Prostate gland (tissue), 2 donors: ENCODE measurements around the gene PRSS27. TPM values are rescaled to one million over a fixed set of nuclear protein-coding genes. Genes with fewer than 3 reads are reported as not detected.

Source experiments
- DNase-seq: peaks from one replicate; pipeline ENCODE4 v3.0.0-alpha.2; 2019; ENCODE audit warnings: low spot score
- H3K27ac ChIP-seq, 2 donors: fragments of 200-600 bp; sonication (generic); 2 replicates each; pipeline ENCODE4 v1.5.1; 2017 to 2019
- H3K27me3 ChIP-seq: fragments of 200-600 bp; sonication (generic); replicated peaks from 2 replicates; pipeline ENCODE4 v1.5.1; 2019; ENCODE audit not compliant: insufficient read depth
- H3K36me3 ChIP-seq, 2 donors: fragments of 200-600 bp; sonication (generic); 1 replicate in 1 of 2; 2 replicates in 1 of 2; pipeline versions ENCODE4 v1.5.1 to v1.8.1; 2017 to 2019
- H3K4me1 ChIP-seq: fragments of 200-600 bp; sonication (generic); replicated peaks from 2 replicates; pipeline ENCODE4 v1.5.1; 2019
- H3K4me3 ChIP-seq, 2 donors: fragments of 200-600 bp; sonication (generic); 2 replicates each; pipeline ENCODE4 v1.5.1; 2017 to 2019
- H3K9me3 ChIP-seq: fragments of 200-600 bp; sonication (generic); 2 replicates; pipeline ENCODE4 v1.5.1; 2017
- POLR2A ChIP-seq: fragments of 450-650 bp; IDR thresholded peaks from one replicate; pipeline ENCODE4 v1.6.1; 2016; ENCODE audit warnings: antibody characterized with exemption, mild to moderate bottlenecking
- POLR2AphosphoS5 ChIP-seq: sonication (generic); formaldehyde crosslinking; IDR thresholded peaks from one replicate; pipeline ENCODE4 v1.6.1; 2017; ENCODE audit warnings: antibody characterized with exemption
- WGBS: methylation state at CpG from one replicate; pipeline ENCODE4 v1.1.5; 2018; 5-methylcytosine and 5-hydroxymethylcytosine counted together
- intact Hi-C: fragments of 100-400 bp; cut with DNase I; formaldehyde crosslinking; loops from one replicate; pipeline ENCODE4 v1.14.2; 2022
- total RNA-seq, 2 donors: library from RNA; depleted of rRNA; stranded (reverse); fragments of >200 nt; gene quantifications; one replicate each; pipeline ENCODE4 v1.1.0, GENCODE V29; 2016
- TF ChIP-seq, protein P1 (sequence below), 4 experiments: fragments of 200-600 bp in 2 of 4; fragments of 450-650 bp in 2 of 4; sonication (generic) in 2 of 4; IDR thresholded peaks; 1 replicate in 3 of 4; 2 replicates in 1 of 4; pipeline ENCODE4 v1.5.1; 2016 to 2019; ENCODE audit warnings: antibody characterized with exemption in 4 of 4, mild to moderate bottlenecking in 2 of 4, moderate library complexity in 2 of 4

PRSS27 gene
- total RNA-seq, 2 donors from 2014 or later: 1.9 to 6.9 TPM

DNA sequence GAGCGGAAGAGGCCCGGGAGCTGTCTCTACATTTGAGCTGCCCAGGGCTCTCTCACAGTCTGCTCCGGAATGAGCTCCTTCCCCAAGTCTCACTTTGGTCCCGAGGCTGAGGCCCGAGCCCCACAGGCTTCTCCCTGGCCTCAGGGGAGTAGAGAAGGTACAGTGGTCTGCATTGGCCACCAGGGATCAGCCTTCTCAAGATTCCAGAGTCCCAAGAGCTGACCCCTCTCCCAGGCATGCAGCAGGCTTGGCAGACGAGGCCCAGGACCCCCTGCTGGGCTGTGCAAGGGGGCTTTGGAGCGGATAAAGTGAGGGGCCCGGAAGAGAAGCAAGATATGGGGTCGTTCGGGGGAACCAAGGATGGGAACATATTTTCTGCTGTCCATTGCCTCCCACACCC lies 3.1 kb downstream of the PRSS27 start:
- H3K4me3 ChIP-seq: no peak overlapping the region
- 82% methylated on average over 10 of the region's 10 CpGs for WGBS
- H3K36me3 ChIP-seq: no peaks in the 10 kb centered on the region
- intact Hi-C loops: no loop called here
- H3K9me3 ChIP-seq: no peaks in the 10 kb centered on the region
- no peak overlapping the region for H3K27ac ChIP-seq
- no peaks in the 10 kb centered on the region for H3K4me1 ChIP-seq
- TF ChIP-seq POLR2A: no peak
- H3K27me3 ChIP-seq: no peaks in the 10 kb centered on the region
- no peak for DNase-seq

DNA sequence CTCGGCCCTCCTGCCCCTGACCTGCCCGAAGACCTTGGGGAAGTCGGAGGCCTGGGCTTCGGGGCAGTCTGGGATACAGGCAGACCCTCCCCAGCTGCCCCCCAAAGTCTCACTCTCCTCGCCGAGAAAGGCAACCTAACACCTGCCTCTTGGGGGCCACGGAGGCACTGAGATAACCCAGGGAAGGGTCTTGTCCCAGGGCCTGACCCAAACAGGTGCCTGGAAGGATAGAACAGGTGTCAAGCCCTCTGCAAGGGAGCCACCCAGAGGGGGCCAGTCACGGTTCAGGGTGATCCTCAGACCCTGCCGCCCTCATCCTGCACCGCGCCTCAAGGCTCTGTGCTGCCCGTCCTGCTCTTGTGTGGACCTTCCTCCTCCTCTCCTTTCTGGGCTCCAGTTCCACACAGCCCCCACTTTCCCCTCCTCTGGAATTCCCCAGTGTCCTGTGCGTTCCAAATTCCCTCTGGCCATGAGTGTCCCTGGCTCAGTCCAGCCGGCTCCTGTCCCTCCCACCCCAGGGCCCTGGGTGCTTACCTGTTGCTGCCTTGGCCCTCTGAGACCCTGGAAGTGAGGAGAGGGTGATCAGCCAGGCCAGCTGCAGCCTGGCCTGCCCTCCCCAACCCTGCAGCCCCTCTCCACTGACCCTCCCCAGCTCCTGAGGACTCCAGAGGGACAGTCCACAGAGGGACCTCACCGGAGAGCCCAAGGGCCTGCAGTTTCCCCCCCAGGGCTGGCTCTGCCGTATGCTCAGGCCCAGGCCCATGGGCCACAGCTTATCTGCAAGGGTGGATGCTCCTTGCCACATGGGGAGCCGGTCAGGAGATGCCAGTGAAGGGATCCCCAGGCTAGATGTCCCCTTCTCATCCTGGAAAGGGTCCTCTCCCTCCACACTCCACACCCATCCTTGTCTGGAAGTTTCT lies 3.8 kb downstream of the PRSS27 start:
- TF ChIP-seq POLR2A (no peak), POLR2AphosphoS5 (no peak)
- TF ChIP-seq, protein P1, sequence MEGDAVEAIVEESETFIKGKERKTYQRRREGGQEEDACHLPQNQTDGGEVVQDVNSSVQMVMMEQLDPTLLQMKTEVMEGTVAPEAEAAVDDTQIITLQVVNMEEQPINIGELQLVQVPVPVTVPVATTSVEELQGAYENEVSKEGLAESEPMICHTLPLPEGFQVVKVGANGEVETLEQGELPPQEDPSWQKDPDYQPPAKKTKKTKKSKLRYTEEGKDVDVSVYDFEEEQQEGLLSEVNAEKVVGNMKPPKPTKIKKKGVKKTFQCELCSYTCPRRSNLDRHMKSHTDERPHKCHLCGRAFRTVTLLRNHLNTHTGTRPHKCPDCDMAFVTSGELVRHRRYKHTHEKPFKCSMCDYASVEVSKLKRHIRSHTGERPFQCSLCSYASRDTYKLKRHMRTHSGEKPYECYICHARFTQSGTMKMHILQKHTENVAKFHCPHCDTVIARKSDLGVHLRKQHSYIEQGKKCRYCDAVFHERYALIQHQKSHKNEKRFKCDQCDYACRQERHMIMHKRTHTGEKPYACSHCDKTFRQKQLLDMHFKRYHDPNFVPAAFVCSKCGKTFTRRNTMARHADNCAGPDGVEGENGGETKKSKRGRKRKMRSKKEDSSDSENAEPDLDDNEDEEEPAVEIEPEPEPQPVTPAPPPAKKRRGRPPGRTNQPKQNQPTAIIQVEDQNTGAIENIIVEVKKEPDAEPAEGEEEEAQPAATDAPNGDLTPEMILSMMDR (IDR thresholded peaks at IDR 0.05): no peak
- no peaks in the 10 kb centered on the region for H3K9me3 ChIP-seq
- no peaks in the 10 kb centered on the region for H3K36me3 ChIP-seq
- H3K27ac ChIP-seq: no peak overlapping the region
- no peak for DNase-seq
- H3K27me3 ChIP-seq: no peaks in the 10 kb centered on the region
- H3K4me1 ChIP-seq: no peaks in the 10 kb centered on the region
- WGBS: 63% methylated on average over 17 of the region's 17 CpGs
- intact Hi-C loops: no loop called here
- H3K4me3 ChIP-seq: no peak overlapping the region

DNA sequence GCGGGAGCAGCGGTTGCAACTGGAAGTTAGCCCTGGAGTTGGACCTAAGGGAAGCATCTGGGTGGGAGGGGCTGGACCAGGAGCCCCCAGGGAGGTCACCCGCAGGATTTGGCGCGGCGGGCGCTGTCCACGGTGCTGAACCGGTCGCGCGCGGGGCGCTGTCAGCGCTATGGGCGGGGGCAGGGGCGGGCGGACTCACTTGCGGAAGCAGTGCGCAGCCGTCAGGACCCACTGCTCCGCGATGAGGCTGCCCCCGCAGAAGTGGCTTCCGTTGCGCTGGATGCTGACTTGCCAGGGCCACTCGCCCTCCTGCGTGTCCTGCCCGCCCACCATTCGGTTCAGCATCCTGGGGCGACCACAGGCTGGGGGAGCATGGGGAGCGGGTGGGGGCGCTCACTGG lies 4.5 kb downstream of the PRSS27 start:
- H3K4me1 ChIP-seq: no peaks in the 10 kb centered on the region
- DNase-seq: peak; percentile 26
- H3K9me3 ChIP-seq: no peaks in the 10 kb centered on the region
- intact Hi-C loops: no loop called here
- TF ChIP-seq POLR2A: no peak
- no peak for TF ChIP-seq POLR2AphosphoS5
- TF ChIP-seq, protein P1 (IDR thresholded peaks at IDR 0.05): no peak
- 19% methylated on average over 10 of the region's 33 CpGs for WGBS
- H3K36me3 ChIP-seq: no peaks in the 10 kb centered on the region
- no peak overlapping the region for H3K27ac ChIP-seq
- no peak overlapping the region for H3K4me3 ChIP-seq
- H3K27me3 ChIP-seq: no peaks in the 10 kb centered on the region

DNA sequence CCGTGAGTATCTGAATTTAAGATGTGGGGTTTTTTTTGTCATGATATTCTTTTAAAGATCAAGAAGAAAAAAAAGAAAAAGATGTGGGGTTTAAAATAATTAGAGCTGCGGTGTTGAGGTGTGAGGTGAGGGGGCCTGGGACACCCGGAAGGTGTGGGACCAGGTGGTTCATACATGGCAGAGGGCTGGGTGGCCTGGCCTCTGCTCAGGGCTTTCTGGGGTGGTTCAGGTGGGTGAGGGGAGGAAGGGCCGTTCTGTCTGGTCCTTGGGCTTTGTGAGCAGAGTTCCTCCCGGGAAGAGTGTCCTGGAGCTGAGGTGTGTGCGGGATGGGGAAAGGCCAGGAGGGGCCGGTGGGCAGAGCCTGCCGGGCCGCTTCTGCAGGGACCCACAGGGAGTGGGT lies 5.0 kb downstream of the PRSS27 start:
- no peak overlapping the region for H3K4me3 ChIP-seq
- WGBS: 25% methylated on average over 9 of the region's 9 CpGs
- intact Hi-C loops: no loop called here

DNA sequence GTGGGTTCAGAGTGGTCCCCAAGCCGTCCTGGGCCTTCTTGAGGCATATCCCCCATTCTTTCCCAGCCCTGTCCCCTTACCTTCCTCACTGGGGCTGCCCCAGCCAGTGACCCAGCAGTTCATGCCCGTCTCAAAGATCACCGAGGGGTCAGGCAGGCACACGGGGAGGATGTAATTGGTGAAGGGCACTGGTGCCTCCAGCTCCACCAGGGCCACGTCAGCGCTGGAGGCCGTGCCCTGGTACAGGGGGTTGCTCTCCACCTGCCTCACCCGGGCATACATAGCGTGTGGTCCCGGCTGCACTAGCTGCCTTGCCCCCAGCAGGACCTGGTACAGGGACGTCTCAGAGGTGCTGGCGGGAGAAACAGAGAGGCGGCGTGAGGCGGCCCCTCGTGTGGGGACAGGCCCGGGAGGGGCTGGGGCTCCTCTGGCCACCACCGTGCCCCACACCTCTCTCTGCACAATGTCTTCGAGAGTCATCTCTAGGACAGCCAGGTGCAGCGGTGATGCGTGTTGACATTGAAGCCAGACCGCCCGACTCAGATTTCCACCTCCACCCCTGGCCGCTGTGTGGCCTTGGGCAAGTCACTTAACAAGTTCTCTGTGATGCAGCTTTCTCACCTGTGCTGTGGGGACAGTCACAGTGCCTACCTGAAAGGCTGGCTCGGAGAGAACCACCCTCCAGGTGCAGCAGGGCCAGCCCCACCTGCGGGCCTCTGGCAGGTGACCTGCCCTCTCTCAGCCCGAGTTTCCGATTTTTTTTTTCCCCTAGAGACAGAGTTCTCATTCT lies 5.8 kb downstream of the PRSS27 start:
- H3K9me3 ChIP-seq: no peaks in the 10 kb centered on the region
- no peaks in the 10 kb centered on the region for H3K27me3 ChIP-seq
- TF ChIP-seq, protein P1 (IDR thresholded peaks at IDR 0.05): no peak
- TF ChIP-seq POLR2A: no peak
- 80% methylated on average over 28 of the region's 28 CpGs for WGBS
- H3K36me3 ChIP-seq: no peaks in the 10 kb centered on the region
- intact Hi-C loops: no loop called here
- DNase-seq: no peak
- no peak overlapping the region for H3K27ac ChIP-seq
- no peaks in the 10 kb centered on the region for H3K4me1 ChIP-seq
- no peak overlapping the region for H3K4me3 ChIP-seq

More for the DNA sequence above, 5.0 kb downstream of the PRSS27 start:
- Histone ChIP-seq H3K27ac (no peak overlapping the region), H3K36me3 (no peaks in the 10 kb centered on the region), H3K4me1 (no peaks in the 10 kb centered on the region), H3K9me3 (no peaks in the 10 kb centered on the region), H3K27me3 (no peaks in the 10 kb centered on the region)
- TF ChIP-seq, protein P1 (IDR thresholded peaks at IDR 0.05): no peak
- DNase-seq: no peak
